DMS53 (cell line): ENCODE data around the gene MAGI3.
"Not testable (repeated sequence)": the region's sequence is repeated elsewhere in the genome, so short reads cannot be mapped to it uniquely, and the experiment has no call there.

ENCODE experiments used
- DNase-seq: peaks from one replicate; lab custom pipeline; 2025; lab: John Stamatoyannopoulos, UW

MAGI3 gene

DNA sequence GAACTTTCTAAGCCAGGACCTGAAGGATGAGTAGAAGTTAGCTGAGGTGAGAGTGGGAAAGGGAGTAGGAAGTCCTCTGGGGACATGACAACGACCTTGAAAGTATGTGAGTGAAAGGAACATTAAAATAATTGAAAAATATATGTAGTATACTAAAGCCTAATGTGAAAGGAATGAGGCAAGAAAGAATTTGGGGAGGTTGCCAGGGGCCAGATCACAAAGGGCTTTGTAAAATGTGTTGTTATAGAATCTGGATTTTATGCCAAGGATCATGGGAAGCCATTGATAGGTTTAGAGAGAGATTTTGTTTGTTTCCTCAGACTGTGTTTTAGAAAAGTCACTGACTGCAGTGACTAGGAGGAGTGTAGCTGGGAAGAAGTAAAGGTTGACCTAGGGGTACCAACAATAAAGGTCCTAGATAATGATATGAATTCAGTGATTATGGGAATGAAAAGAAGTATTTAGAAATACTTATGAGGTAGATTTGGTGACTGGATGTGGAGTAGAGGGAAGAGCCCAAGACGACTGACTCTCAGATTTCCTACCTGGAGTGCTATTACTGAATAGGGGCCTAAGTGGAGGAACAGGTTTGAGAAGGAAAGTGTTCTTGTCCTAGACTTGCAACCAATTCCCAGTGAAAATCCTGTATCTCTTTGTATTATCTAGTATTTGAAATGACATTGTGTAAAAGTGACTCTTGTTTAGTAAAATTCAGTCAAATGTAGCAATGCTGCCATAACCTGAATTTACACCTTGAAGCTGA is 189.1 kb downstream of the MAGI3 start:
- peak; percentile 44 for DNase-seq

GRCh38 chr1:113581323-113581722 is 191.0 kb downstream of the MAGI3 start:
- no peak for DNase-seq

DNA sequence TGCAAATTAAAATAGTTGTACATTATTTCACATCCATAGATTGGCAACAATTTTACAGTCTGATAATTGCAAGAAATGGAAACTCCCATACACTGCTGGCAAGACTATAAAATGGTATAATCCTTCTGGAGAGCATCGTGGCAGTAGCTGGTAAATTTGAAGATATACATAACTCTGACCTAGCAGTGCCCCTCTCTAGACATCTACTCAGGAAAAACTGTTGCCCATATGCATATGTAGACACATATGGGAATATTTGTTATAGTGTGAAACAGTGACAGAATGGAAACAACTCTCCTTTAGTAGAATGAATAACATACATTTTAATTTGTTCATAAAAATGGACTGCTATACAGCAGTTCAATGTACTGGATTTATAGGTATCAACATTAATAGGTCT is 191.8 kb downstream of the MAGI3 start:
- no peak for DNase-seq

GRCh38 chr1:113587475-113587874 is 197.2 kb downstream of the MAGI3 start:
- DNase-seq, result no peak

- no peak for DNase-seq
These were observed 201.9 kb downstream of the MAGI3 start for GRCh38 chr1:113592230-113592629.

- no peak for DNase-seq
These were observed 203.4 kb downstream of the MAGI3 start for GRCh38 chr1:113593550-113594297.

DNA sequence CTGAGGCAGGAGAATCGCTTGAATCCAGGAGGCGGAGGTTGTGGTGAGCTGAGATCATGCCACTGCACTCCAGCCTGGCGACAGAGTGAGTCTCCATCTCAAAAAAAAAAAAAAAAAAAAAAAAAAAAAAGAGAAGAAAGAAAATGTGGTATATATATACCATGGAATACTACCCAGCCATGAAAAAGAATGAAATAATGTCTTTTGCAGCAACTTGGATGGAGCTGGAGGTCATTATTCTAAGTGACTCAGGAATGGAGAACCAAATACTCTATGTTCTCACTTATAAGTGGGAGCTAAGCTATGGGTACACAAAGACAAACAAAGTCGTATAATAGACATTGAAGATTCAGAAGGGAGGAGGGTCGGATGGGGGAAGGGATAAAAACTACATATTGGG is 214.2 kb downstream of the MAGI3 start:
- DNase-seq, result not testable (repeated sequence)

- no peak for DNase-seq
These were observed 214.8 kb downstream of the MAGI3 start for GRCh38 chr1:113605146-113605545.

DNA sequence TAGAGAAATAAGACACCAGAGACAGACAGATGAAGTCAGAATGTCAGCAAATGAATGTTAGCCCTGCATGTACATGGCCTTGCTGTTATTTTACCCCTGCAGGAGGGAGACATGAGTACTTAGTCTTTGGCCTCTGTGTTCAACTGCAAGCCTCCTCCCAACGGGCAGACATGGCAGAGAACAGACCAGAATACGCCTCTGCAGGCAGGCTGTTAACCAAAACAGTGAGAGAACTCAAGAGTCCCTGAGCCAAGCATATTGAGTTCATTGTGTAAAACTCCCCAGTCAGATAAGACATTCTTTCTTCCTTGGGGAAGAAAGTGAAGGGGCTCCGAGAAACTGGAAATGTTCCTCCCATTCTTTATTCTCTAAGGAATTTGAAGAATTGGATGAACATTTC is 218.1 kb downstream of the MAGI3 start:
- no peak for DNase-seq

DNA sequence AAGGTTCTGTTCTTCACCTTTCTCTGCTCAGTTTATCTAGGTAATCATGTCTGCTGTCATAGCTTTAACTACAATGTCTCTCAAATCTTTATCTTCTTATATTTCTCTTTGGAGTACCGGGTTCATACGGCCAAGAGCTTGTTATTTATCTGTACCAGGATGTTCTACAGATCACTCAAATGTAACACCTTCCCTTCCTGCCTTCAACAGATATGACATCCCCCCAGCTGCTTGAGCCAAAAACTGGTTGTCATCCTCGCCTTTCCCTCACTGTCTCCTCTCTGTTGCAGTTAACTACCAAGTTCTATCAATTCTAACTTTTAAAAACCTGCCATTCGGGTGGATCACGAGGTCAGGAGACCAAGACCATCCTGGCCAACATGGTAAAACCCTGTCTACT is 220.1 kb downstream of the MAGI3 start:
- no peak for DNase-seq

GRCh38 chr1:113615425-113615824 is 225.1 kb downstream of the MAGI3 start:
- no peak for DNase-seq

GRCh38 chr1:113616156-113616555 is 225.8 kb downstream of the MAGI3 start:
- DNase-seq, result no peak

DNA sequence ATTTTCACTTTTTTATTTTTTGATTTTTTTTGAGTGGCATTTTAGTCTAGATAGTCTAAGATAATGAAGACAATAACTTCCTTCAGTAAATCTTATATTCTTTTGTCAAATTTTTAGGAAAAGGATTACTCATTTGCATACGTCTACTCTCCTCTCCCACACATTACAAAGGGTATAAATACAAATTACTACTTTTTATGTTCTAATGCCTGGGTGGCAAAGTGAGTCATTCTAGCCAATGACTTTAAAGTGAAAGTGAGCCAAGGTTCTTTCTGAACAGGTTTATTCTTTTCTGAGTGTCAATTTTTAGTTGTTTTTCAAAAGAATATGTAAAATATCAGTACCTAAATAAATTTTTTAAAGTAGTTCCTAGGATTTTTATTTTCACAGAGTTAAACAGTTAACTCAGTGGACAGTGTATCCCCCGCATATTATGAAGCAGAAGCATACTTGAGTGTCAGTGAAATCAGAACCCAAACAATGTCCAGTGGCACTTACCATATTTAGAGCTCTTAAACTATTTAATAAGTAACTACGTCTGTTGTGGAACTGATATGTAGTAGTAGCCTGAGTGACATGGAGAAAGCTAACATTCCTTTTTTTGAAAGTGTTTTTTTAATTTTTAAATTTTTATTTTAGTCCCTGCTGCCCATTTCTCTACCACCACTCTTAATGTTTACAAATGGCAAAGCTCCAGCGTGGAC is 227.3 kb downstream of the MAGI3 start:
- DNase-seq, result peak; percentile 70

DNA sequence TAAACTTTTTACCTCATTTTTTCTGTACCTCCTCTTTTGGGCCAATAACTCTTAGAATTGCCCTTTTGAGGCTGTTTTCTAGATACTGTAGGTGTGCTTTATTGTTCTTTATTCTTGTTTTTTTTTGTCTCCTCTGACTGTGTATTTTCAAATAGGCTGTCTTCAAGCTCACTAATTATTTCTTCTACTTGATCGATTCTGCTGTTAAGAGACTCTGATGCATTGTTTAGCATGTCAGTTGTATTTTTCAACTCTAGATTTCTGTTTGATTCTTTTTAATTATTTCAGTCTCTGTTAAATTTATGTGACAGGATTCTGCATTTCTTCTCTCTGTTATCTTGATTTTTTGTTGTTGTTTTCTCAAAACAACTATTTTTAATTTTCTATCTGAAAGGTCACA is 238.7 kb downstream of the MAGI3 start:
- DNase-seq, result no peak

DNA sequence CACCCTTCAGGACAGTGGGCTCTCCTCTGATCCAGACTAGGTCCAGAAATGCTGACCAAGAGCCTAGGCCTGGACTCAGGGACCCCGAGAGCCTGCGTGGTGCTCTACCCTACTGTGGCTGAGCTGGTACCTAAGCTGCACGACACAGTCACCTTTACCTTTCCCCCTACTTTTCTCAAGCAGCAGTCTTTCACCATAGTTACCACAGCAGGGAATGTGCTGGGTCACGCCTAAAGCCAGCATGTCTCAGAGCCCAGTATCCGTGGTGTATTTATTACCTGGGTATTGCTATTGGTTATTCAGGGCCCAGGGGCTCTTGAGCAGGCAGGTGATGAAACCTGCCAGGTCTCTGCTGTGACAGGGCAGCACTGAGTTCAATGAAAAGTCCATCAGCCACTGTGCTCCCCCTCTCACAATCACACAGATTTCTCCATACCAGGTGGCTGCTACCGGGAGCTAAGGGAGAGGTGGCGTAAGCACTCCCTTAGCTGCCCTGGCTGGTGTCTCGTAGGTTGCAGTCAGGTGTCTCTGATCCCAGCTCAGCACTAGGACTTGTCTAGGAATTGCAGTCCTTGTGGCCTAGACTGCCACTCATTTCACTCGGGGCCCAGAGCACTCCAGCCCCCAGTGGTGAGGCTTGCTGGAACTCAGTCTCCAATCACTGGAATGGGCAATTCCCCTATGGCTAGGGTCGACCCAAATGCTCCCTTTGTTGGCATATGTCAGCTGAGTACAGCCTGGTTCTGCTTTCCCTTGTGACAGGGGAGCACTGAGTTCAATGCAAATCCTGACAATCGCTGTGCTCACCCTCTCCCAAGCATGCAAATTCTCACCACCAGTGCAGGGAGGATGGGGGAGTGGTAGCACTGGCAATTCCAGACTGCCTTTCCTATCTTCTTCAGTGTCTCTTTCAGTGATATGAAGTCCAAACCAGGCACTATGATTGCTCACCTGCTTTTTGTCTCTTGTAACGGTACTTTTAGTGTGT is 240.3 kb downstream of the MAGI3 start:
- DNase-seq, result no peak

GRCh38 chr1:113641396-113641795 is 251.1 kb downstream of the MAGI3 start:
- no peak for DNase-seq

- no peak for DNase-seq
These were observed 256.8 kb downstream of the MAGI3 start for GRCh38 chr1:113647164-113647563.

DNA sequence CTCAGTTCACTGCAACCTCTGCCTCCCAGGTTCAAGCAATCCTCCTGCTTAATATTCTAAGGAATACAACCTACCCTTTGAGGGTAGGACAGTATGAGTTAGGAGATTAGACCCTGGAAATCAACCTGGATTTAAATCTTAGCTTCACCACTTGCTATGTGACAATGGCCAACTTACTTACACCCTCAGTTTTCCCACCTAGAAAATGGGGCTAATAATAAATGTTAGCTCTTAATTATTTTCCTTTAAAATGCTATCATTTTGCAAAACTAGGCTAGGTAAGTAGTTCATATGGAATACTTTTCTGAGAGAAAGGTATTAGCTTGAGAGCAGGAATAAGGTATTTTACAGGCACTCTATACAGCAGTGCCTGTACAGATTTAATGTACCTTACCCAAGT is 258.2 kb downstream of the MAGI3 start:
- DNase-seq, result no peak

DNA sequence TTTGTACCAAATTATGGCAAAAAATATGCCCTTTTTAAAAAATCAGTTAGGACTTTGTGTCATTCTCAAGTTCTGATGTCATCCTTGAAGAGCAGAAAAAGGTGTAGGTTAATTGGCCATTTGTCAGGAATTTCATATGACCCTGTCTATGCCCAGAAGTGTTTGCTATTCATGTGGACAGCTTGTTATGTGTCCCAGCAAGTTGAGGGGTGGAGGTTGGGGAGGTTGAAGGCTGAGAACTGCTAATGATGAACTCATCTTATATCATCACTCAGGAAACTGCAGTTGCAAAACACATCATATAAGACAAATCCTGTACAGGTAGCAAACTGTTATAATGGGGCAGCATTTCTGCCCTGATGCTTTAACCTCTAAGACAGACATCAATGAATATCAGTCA is 262.5 kb downstream of the MAGI3 start:
- DNase-seq, result peak; percentile 9

GRCh38 chr1:113653741-113654140 is 263.4 kb downstream of the MAGI3 start:
- DNase-seq, result no peak

- peak; percentile 22 for DNase-seq
These were observed 264.6 kb downstream of the MAGI3 start for GRCh38 chr1:113654883-113655282.

GRCh38 chr1:113657126-113657525 is 266.8 kb downstream of the MAGI3 start:
- DNase-seq, result no peak
